GM23248 (cell line): ENCODE results near the gene EDNRA.

Experiments used
- EZH2 ChIP-seq: fragments of 200-600 bp; sonication (generic); IDR thresholded peaks from 2 replicates; pipeline ENCODE4 v1.6.1; 2018; ENCODE audit warnings: antibody characterized with exemption, mild to moderate bottlenecking; ENCODE audit not compliant: insufficient read depth, poor library complexity, severe bottlenecking
- EZH2phosphoT487 ChIP-seq: fragments of 200-600 bp; sonication (generic); IDR thresholded peaks from 2 replicates; pipeline ENCODE4 v1.6.1; 2018; ENCODE audit warnings: antibody characterized with exemption, moderate library complexity, mild to moderate bottlenecking, low read depth; ENCODE audit not compliant: insufficient read depth

- TF ChIP-seq EZH2 (no peak), EZH2phosphoT487 (no peak)
Observed at GRCh38 chr4:147485167-147485566, 4.3 kb downstream of the EDNRA start.
